ENCODE measurements around the gene VAMP1. TPM values are rescaled to one million over a fixed set of nuclear protein-coding genes. Genes with fewer than 3 reads are reported as not detected.

Gene VAMP1
- total and polyA plus RNA-seq, 10 of the 15 experiments (the other 5 are each of a cell fraction or from before 2014, with no cell fraction given), result 4.8 to 123 (median 27.5) TPM

DNA sequence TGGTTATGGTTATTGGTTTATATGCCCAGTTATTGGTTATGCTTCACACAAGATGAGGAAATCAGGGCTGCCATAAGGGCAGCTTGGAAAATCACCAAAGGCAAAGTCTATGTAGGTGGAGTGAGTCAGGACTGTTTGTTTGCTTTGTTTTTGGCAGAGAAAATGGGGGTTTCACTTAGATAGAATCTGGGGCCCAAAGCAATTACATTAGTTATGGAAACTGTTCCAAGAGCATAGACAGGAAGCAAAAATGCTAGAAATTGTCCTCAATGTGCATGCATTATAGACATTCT lies 2.2 kb downstream of the VAMP1 start:
- POLR2A ChIA-PET, result interaction anchor here (0.8 to 4.7 kb wide), 6 partner anchors 17 to 64 kb away, joined by 3 to 46 read pairs (median 26); partner anchors contain the start of genes CD27, MRPL51 and TAPBPL
- H3K4me1 ChIP-seq (ENCODE audit: control insufficient read depth, insufficient read depth, low read length), result peaks cover 29% of the 10 kb centered on the region
- no peaks in the 10 kb centered on the region for H4K20me1 ChIP-seq (ENCODE audit: control insufficient read depth, insufficient read depth)
- in situ Hi-C loops (cut with MboI) (loop anchor here (5.0 kb wide), 1 partner anchor 131 kb away; no protein-coding TSS in a partner anchor), intact Hi-C loops (cut with micrococcal nuclease; ENCODE audit: unreplicated experiment) (loop anchor here (5.0 kb wide), 2 partner anchors 69 to 146 kb away; no protein-coding TSS in a partner anchor)
- DNase-seq (ENCODE audit: low read depth, low spot score), result no peak
- peaks cover 14 to 25% of the 10 kb centered on the region in 2 experiments for H3K36me3 ChIP-seq (ENCODE audit: control insufficient read depth in 2 of 2, insufficient read depth in 2 of 2, low read length in 1 of 2)
- H3K4me2 ChIP-seq (ENCODE audit: control insufficient read depth, insufficient read depth), result peak overlapping the region; percentile 95
- H3K9me3 ChIP-seq (replicated peaks; ENCODE audit: control insufficient read depth, insufficient read depth, low read length), result no peaks in the 10 kb centered on the region
- peak overlapping the region; percentile 52; the same call in 1 of the 2 replicates for H3K9ac ChIP-seq (ENCODE audit: control insufficient read depth, insufficient read depth, low read length)
- CTCF ChIA-PET, result interaction anchor here (0.6 to 5.6 kb wide), 7 partner anchors 9 to 310 kb away, joined by 3 to 73 read pairs (median 4); partner anchors contain the start of gene GAPDH
- peak overlapping the region; percentile 99; the same call in 1 of the 2 replicates for H3K4me3 ChIP-seq
- no peak overlapping the region for H2AFZ ChIP-seq (ENCODE audit: control insufficient read depth, low read depth, low read length)
- BruUV-seq (replicated peaks), result no TSS peak
- RAD21 ChIA-PET (ENCODE audit: unreplicated experiment), result interaction anchor here (1.0 to 4.5 kb wide), 3 partner anchors 25 to 132 kb away, joined by 4 to 43 read pairs (median 17); no protein-coding TSS in a partner anchor
- TF ChIP-seq, protein P1, sequence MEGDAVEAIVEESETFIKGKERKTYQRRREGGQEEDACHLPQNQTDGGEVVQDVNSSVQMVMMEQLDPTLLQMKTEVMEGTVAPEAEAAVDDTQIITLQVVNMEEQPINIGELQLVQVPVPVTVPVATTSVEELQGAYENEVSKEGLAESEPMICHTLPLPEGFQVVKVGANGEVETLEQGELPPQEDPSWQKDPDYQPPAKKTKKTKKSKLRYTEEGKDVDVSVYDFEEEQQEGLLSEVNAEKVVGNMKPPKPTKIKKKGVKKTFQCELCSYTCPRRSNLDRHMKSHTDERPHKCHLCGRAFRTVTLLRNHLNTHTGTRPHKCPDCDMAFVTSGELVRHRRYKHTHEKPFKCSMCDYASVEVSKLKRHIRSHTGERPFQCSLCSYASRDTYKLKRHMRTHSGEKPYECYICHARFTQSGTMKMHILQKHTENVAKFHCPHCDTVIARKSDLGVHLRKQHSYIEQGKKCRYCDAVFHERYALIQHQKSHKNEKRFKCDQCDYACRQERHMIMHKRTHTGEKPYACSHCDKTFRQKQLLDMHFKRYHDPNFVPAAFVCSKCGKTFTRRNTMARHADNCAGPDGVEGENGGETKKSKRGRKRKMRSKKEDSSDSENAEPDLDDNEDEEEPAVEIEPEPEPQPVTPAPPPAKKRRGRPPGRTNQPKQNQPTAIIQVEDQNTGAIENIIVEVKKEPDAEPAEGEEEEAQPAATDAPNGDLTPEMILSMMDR (IDR thresholded peaks at IDR 0.05 in 2 of 3, conservative IDR thresholded peaks at IDR 0.05 in 1 of 3; ENCODE audit: control insufficient read depth in 2 of 3, extremely low read depth in 1 of 3, insufficient read depth in 1 of 3, low read depth in 3 of 3, low read length in 3 of 3), result no peak
- TF ChIP-seq HDGF (IDR thresholded peaks at IDR 0.05) (no peak), ZBED1 (IDR thresholded peaks at IDR 0.05; ENCODE audit: borderline replicate concordance) (no peak), HCFC1 (IDR thresholded peaks at IDR 0.05; ENCODE audit: low read length) (no peak), TARDBP (IDR thresholded peaks at IDR 0.05; ENCODE audit: borderline replicate concordance) (no peak), ATF7 (IDR thresholded peaks at IDR 0.05; ENCODE audit: low read depth) (no peak), POLR2AphosphoS5 (IDR thresholded peaks at IDR 0.05; ENCODE audit: low read length) (no peak; the same call in 1 of the 2 replicates), STAT1 (conservative IDR thresholded peaks at IDR 0.05) (no peak), SPI1 (IDR thresholded peaks at IDR 0.05; ENCODE audit: borderline replicate concordance, insufficient read depth, low read depth, low read length) (no peak), FOS (IDR thresholded peaks at IDR 0.05; ENCODE audit: borderline replicate concordance, extremely low read depth, insufficient read length) (no peak), RBBP5 (conservative IDR thresholded peaks at IDR 0.05) (no peak)
- TF ChIP-seq, protein P2, sequence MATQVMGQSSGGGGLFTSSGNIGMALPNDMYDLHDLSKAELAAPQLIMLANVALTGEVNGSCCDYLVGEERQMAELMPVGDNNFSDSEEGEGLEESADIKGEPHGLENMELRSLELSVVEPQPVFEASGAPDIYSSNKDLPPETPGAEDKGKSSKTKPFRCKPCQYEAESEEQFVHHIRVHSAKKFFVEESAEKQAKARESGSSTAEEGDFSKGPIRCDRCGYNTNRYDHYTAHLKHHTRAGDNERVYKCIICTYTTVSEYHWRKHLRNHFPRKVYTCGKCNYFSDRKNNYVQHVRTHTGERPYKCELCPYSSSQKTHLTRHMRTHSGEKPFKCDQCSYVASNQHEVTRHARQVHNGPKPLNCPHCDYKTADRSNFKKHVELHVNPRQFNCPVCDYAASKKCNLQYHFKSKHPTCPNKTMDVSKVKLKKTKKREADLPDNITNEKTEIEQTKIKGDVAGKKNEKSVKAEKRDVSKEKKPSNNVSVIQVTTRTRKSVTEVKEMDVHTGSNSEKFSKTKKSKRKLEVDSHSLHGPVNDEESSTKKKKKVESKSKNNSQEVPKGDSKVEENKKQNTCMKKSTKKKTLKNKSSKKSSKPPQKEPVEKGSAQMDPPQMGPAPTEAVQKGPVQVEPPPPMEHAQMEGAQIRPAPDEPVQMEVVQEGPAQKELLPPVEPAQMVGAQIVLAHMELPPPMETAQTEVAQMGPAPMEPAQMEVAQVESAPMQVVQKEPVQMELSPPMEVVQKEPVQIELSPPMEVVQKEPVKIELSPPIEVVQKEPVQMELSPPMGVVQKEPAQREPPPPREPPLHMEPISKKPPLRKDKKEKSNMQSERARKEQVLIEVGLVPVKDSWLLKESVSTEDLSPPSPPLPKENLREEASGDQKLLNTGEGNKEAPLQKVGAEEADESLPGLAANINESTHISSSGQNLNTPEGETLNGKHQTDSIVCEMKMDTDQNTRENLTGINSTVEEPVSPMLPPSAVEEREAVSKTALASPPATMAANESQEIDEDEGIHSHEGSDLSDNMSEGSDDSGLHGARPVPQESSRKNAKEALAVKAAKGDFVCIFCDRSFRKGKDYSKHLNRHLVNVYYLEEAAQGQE (IDR thresholded peaks at IDR 0.05; ENCODE audit: low read depth, low read length), result no peak
- FAIRE-seq, result no peak
- SMC1A ChIA-PET (ENCODE audit: uncharacterized antibody, unreplicated experiment), result interaction anchor here (0.7 to 4.1 kb wide), 6 partner anchors 21 to 133 kb away, joined by 3 to 27 read pairs (median 4); no protein-coding TSS in a partner anchor
- no peak for ATAC-seq
- H3K27ac ChIP-seq (ENCODE audit: control insufficient read depth, insufficient read depth), result no peak overlapping the region
- no peaks in the 10 kb centered on the region for H3K27me3 ChIP-seq (replicated peaks in 1 of 2; ENCODE audit: control insufficient read depth in 2 of 2, insufficient read depth in 2 of 2, low read length in 1 of 2)
- H3K79me2 ChIP-seq (ENCODE audit: control insufficient read depth, insufficient read depth, low read length), result peaks cover 63% of the 10 kb centered on the region
